Right forelimb (tissue), 1 donor: ENCODE measurements around the gene TCF12.
"Not testable (repeated sequence)": the region's sequence is repeated elsewhere in the genome, so short reads cannot be mapped to it uniquely, and the experiment has no call there.

Experiments
- DNase-seq: peaks from one replicate; pipeline ENCODE4 v3.0.0-alpha.2; 2018

Gene TCF12

GRCh38 chr15:56916825-56917477, 1.5 kb upstream of the TCF12 start:
- no peak for DNase-seq

GRCh38 chr15:56917652-56918045, 795 bp upstream of the TCF12 start:
- no peak for DNase-seq

- DNase-seq, result peak; percentile 80
These were observed 676 bp downstream of the TCF12 start for GRCh38 chr15:56919031-56919608.

GRCh38 chr15:56919609-56920366, 1.3 kb downstream of the TCF12 start:
- DNase-seq, result peak; percentile 73

- no peak for DNase-seq
These were observed 1.9 kb downstream of the TCF12 start for GRCh38 chr15:56920367-56920627.

- no peak for DNase-seq
These were observed 4.7 kb downstream of the TCF12 start for GRCh38 chr15:56923174-56923591.

GRCh38 chr15:56927816-56928215, 9.4 kb downstream of the TCF12 start:
- DNase-seq, result no peak

GRCh38 chr15:56929399-56929798, 11.0 kb downstream of the TCF12 start:
- DNase-seq, result no peak

- DNase-seq, result no peak
These were observed 11.5 kb downstream of the TCF12 start for GRCh38 chr15:56929933-56930332.

- no peak for DNase-seq
These were observed 12.3 kb downstream of the TCF12 start for GRCh38 chr15:56930669-56931313.

- DNase-seq, result no peak
These were observed 13.4 kb downstream of the TCF12 start for GRCh38 chr15:56931639-56932508.

- not testable (repeated sequence) for DNase-seq
These were observed 14.0 kb downstream of the TCF12 start for GRCh38 chr15:56932509-56932868.

- DNase-seq, result no peak
These were observed 15.0 kb downstream of the TCF12 start for GRCh38 chr15:56933410-56933809.

GRCh38 chr15:56933811-56934210, 15.4 kb downstream of the TCF12 start:
- no peak for DNase-seq

- DNase-seq, result no peak
These were observed 15.8 kb downstream of the TCF12 start for GRCh38 chr15:56934269-56934668.

- no peak for DNase-seq
These were observed 18.5 kb downstream of the TCF12 start for GRCh38 chr15:56936929-56937328.

- no peak for DNase-seq
These were observed 20.8 kb downstream of the TCF12 start for GRCh38 chr15:56939257-56939656.

GRCh38 chr15:56940388-56940787, 21.9 kb downstream of the TCF12 start:
- DNase-seq, result no peak

- DNase-seq, result no peak
These were observed 23.7 kb downstream of the TCF12 start for GRCh38 chr15:56942118-56942517.

- no peak for DNase-seq
These were observed 25.0 kb downstream of the TCF12 start for GRCh38 chr15:56943403-56943802.

- no peak for DNase-seq
These were observed 26.0 kb downstream of the TCF12 start for GRCh38 chr15:56944485-56944884.

GRCh38 chr15:56946150-56946549, 27.7 kb downstream of the TCF12 start:
- DNase-seq, result no peak
